NB4 (cell line): Measurements from ENCODE around the gene FOXP2.

Experiments used
- POLR2A ChIP-seq: IDR thresholded peaks from 2 replicates; pipeline ENCODE4 v1.6.1; 2011; ENCODE audit warnings: mild to moderate bottlenecking; ENCODE audit not compliant: insufficient read length; ENCODE audit errors: extremely low read depth
- TF ChIP-seq, protein P1 (sequence below): IDR thresholded peaks from one replicate; pipeline ENCODE4 v1.5.1; 2012; ENCODE audit warnings: low read depth, low read length
- TF ChIP-seq, protein P2 (sequence below): IDR thresholded peaks from 2 replicates; pipeline ENCODE4 v1.6.1; 2011; ENCODE audit warnings: low read depth, low read length

DNA sequence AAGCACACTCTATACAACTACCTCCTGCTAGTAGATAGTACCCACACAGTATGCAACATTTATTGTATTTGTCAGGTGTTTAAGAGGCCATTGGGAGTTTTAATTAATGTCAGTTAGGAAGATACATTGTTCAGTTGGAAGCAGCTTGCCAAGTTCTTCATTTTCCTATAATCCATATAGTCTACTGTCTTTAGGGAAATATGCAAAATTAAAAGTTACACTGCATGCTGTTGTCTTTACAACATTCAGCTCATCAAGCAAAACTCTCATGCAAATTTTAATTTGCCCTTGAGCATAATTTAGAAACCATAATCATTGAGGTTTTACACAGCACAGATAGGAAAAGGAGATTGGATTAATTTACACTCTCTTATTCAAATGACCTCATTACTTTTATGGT is 17.4 kb downstream of the FOXP2 start:
- TF ChIP-seq, protein P1, sequence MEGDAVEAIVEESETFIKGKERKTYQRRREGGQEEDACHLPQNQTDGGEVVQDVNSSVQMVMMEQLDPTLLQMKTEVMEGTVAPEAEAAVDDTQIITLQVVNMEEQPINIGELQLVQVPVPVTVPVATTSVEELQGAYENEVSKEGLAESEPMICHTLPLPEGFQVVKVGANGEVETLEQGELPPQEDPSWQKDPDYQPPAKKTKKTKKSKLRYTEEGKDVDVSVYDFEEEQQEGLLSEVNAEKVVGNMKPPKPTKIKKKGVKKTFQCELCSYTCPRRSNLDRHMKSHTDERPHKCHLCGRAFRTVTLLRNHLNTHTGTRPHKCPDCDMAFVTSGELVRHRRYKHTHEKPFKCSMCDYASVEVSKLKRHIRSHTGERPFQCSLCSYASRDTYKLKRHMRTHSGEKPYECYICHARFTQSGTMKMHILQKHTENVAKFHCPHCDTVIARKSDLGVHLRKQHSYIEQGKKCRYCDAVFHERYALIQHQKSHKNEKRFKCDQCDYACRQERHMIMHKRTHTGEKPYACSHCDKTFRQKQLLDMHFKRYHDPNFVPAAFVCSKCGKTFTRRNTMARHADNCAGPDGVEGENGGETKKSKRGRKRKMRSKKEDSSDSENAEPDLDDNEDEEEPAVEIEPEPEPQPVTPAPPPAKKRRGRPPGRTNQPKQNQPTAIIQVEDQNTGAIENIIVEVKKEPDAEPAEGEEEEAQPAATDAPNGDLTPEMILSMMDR, result no peak
- TF ChIP-seq POLR2A, result no peak
- TF ChIP-seq, protein P2, sequence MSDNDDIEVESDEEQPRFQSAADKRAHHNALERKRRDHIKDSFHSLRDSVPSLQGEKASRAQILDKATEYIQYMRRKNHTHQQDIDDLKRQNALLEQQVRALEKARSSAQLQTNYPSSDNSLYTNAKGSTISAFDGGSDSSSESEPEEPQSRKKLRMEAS, result no peak
